Neutrophil (primary cell): ENCODE measurements around the gene SRY.
"Not testable (repeated sequence)": the region's sequence is repeated elsewhere in the genome, so short reads cannot be mapped to it uniquely, and the experiment has no call there.

Experiments
- H3K27ac ChIP-seq: fragments of 200-600 bp; sonication (generic); 2 replicates; pipeline ENCODE4 v1.5.1; 2016; ENCODE audit warnings: mild to moderate bottlenecking, moderate library complexity
- H3K27me3 ChIP-seq: fragments of 200-600 bp; sonication (generic); 2 replicates; pipeline ENCODE4 v1.6.0; 2016; ENCODE audit warnings: mild to moderate bottlenecking
- H3K36me3 ChIP-seq: fragments of 200-600 bp; sonication (generic); 2 replicates; pipeline ENCODE4 v1.5.1; 2017
- H3K4me1 ChIP-seq, 2 experiments: fragments of 200-600 bp in 1 of 2; sonication (generic) in 1 of 2; 1 replicate in 1 of 2; 2 replicates in 1 of 2; pipeline versions ENCODE4 v1.5.1 to v1.6.1; 2013 to 2016; ENCODE audit warnings: low read depth in 1 of 2, low read length in 1 of 2, mild to moderate bottlenecking in 1 of 2, moderate library complexity in 1 of 2; ENCODE audit not compliant: control insufficient read depth in 1 of 2, insufficient read depth in 1 of 2
- H3K4me3 ChIP-seq, 2 experiments: fragments of 200-600 bp in 1 of 2; sonication (generic) in 1 of 2; 1 replicate in 1 of 2; 2 replicates in 1 of 2; pipeline ENCODE4 v1.5.1; 2013 to 2016; ENCODE audit warnings: low read depth in 1 of 2, low read length in 1 of 2, mild to moderate bottlenecking in 1 of 2, moderate library complexity in 1 of 2
- H3K9me3 ChIP-seq: fragments of 200-600 bp; sonication (generic); 2 replicates; pipeline ENCODE4 v1.5.1; 2016
- TF ChIP-seq, protein P1 (sequence below): fragments of 200-600 bp; sonication (generic); IDR thresholded peaks from 2 replicates; pipeline ENCODE4 v1.5.1; 2016; ENCODE audit warnings: antibody characterized with exemption

Gene SRY

DNA sequence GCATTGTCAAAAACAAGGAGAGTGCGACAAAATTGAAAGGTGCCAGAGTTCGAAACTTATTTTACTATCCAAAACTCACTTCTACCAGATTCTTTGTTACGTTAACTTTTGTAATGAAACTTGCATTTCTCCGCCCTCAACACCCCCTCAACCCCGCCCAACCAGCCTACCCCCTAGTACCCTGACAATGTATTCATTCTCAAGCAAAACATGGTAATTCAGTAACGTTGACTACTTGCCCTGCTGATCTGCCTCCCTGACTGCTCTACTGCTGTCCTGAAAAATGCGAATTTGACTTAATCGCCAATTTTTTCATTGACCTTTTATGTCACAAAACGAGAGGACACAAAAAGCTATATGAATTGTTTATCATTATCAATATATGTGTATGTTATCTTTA lies at the start of gene SRY:
TSS of gene SRY (minus strand) at position 83 of the 400 bp plus-strand sequence. CDS start at position 4, 79 bp downstream.
- peaks cover 88% of the 10 kb centered on the region for H3K27me3 ChIP-seq
- no peaks in the 10 kb centered on the region for H3K9me3 ChIP-seq
- TF ChIP-seq, protein P1, sequence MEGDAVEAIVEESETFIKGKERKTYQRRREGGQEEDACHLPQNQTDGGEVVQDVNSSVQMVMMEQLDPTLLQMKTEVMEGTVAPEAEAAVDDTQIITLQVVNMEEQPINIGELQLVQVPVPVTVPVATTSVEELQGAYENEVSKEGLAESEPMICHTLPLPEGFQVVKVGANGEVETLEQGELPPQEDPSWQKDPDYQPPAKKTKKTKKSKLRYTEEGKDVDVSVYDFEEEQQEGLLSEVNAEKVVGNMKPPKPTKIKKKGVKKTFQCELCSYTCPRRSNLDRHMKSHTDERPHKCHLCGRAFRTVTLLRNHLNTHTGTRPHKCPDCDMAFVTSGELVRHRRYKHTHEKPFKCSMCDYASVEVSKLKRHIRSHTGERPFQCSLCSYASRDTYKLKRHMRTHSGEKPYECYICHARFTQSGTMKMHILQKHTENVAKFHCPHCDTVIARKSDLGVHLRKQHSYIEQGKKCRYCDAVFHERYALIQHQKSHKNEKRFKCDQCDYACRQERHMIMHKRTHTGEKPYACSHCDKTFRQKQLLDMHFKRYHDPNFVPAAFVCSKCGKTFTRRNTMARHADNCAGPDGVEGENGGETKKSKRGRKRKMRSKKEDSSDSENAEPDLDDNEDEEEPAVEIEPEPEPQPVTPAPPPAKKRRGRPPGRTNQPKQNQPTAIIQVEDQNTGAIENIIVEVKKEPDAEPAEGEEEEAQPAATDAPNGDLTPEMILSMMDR, result no peak
- H3K4me1 ChIP-seq, result no peaks in the 10 kb centered on the region
- H3K27ac ChIP-seq, result no peak within 1 kb of the TSS
- no peak within 1 kb of the TSS for H3K4me3 ChIP-seq
- H3K36me3 ChIP-seq, result no peaks in the 10 kb centered on the region

DNA sequence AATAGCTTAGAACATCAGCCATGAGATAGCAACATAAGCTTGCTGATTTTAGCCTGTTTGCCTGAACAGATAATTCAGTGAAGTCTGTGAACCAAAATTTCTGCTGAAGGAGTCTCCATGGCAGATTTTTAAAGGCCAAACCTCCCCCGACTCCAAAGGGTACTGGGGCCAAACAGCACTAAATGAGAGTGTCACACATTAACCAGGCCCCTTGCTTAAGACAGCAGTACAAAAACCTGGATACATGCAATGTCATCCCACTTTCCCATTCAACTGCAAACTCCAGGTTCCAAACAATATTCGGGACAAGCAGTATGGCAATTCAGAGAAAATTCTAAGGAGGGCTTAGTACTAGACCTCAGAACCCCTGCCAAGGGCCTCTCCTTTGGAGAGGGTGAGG lies 49.6 kb upstream of the SRY start:
- Histone ChIP-seq H3K4me1 (no peaks in the 10 kb centered on the region), H3K4me3 (no peak overlapping the region), H3K9me3 (no peaks in the 10 kb centered on the region), H3K27ac (no peak overlapping the region), H3K27me3 (peaks cover 29% of the 10 kb centered on the region), H3K36me3 (no peaks in the 10 kb centered on the region)
- TF ChIP-seq, protein P1, result no peak

DNA sequence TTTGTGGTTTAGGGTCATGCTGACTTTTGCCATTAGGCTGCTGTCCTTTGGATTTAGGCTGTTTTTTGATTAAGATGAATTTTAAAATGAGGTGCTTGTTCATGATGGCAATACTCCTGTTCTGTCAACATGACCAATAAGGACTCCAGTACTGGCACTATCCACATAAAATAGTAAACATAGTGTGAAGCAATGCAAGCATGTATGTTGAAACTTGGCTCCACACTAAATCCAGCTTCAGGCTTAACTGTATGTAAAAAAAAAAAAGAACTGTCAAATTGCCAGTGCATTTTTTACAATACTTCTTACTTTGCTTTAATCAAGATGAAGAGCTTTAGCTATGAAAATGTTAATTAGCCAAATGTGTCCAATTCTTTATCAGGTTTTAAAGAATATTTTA lies 47.7 kb upstream of the SRY start:
- no peaks in the 10 kb centered on the region for H3K9me3 ChIP-seq
- H3K27ac ChIP-seq, result no peak overlapping the region
- H3K36me3 ChIP-seq, result no peaks in the 10 kb centered on the region
- peaks cover 29% of the 10 kb centered on the region for H3K27me3 ChIP-seq
- TF ChIP-seq, protein P1, result no peak
- H3K4me1 ChIP-seq, result no peaks in the 10 kb centered on the region
- H3K4me3 ChIP-seq, result no peak overlapping the region

DNA sequence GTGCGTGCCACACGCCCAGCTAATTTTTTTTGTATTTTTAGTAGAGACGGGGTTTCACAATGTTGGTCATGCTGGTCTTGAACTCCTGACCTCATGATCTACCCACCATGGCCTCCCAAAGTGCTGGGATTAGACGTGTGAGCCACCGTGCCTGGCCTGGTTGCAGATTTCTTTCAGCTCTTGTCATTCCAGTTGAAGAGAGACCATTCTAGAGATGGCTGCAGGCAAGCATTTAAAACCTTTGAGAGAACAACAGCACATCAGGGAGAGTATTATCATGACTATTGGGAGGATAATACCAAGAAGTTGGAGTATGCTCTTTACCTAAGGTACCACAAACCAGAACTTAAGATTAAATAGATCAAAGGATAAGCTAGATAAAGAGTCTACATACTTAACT lies 41.0 kb upstream of the SRY start:
- Histone ChIP-seq H3K4me1 (no peaks in the 10 kb centered on the region), H3K4me3 (no peak overlapping the region), H3K27me3 (peaks cover 10% of the 10 kb centered on the region), H3K36me3 (no peaks in the 10 kb centered on the region), H3K9me3 (no peaks in the 10 kb centered on the region), H3K27ac (no peak overlapping the region)
- TF ChIP-seq, protein P1, result no peak

- H3K9me3 ChIP-seq, result no peaks in the 10 kb centered on the region
- no peaks in the 10 kb centered on the region for H3K4me1 ChIP-seq
- H3K36me3 ChIP-seq, result no peaks in the 10 kb centered on the region
- peaks cover 13% of the 10 kb centered on the region for H3K27me3 ChIP-seq
- H3K27ac ChIP-seq, result no peak overlapping the region
- no peak overlapping the region for H3K4me3 ChIP-seq
- TF ChIP-seq, protein P1, result no peak
Measured at GRCh38 chrY:2824471-2824870, 37.0 kb upstream of the SRY start.

DNA sequence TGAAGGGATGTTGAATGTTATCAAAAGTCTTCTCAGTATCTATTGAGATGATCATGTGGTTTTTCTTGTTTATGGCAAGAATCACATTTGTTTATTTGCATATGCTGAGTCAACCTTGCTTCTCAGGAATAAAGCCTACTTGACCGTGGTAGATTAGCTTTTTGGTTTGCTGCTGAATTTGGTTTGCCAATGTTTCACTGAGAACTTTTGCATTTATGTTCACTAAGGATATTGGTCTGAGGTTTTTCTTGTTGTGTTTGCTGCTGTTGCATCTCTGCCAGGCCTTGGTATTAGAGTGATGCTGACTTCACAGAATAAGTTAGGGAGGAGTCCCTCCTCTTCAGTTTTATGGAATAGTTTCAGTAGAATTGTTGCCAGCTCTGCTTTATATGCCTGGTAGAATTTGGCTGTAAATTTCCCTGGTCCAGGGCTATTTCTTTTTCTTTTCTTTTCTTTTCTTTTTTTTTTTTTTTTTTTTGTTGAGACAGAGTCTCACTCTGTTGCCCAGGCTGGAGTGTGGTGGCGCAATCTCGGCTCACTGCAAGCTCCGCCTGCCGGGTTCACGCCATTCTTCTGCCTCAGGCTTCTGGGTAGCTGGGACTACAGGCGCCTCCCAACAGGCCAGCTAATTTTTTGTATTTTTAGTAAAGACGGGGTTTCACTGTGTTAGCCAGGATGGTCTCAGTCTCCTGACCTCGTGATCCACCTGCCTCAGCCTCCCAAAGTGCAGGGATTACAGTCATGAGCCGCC lies 29.8 kb upstream of the SRY start:
- H3K4me3 ChIP-seq, H3K27ac ChIP-seq, H3K36me3 ChIP-seq, H3K27me3 ChIP-seq, H3K9me3 ChIP-seq, H3K4me1 ChIP-seq: not testable (repeated sequence)
